ENCODE measurements around the gene TNS4. TPM values are rescaled to one million over a fixed set of nuclear protein-coding genes. Genes with fewer than 3 reads are reported as not detected.

TNS4 gene
- total RNA-seq, 1 donor from 2014 or later, result not detected

- Histone ChIP-seq H3K4me2 (ENCODE audit: low read length) (no peak overlapping the region), H3K9ac (ENCODE audit: low read length) (no peak overlapping the region), H2AFZ (ENCODE audit: low read depth, low read length) (no peak overlapping the region), H3K79me2 (ENCODE audit: insufficient read depth, low read length) (no peaks in the 10 kb centered on the region), H3K36me3 (ENCODE audit: insufficient read depth, low read length) (no peaks in the 10 kb centered on the region), H3K4me3 (ENCODE audit: insufficient read depth, low read depth, low read length) (no peak overlapping the region), H3K9me3 (ENCODE audit: insufficient read depth, low read depth, low read length) (no peaks in the 10 kb centered on the region), H3K4me1 (ENCODE audit: insufficient read depth, low read length) (peaks cover 50% of the 10 kb centered on the region), H3K27ac (ENCODE audit: low read depth, low read length) (no peak overlapping the region), H4K20me1 (ENCODE audit: insufficient read depth, low read length) (no peaks in the 10 kb centered on the region), H3K27me3 (ENCODE audit: insufficient read depth, low read length) (no peaks in the 10 kb centered on the region)
- no peak for FAIRE-seq
- Mint-ChIP-seq H3K4me3 (ENCODE audit: unreplicated experiment) (no peak overlapping the region), H3K27ac (ENCODE audit: unreplicated experiment) (no peak overlapping the region), H3K9me3 (ENCODE audit: unreplicated experiment) (peaks cover 2% of the 10 kb centered on the region), H3K36me3 (ENCODE audit: low read depth, unreplicated experiment) (no peaks in the 10 kb centered on the region), H3K4me1 (ENCODE audit: low read depth, unreplicated experiment) (peaks cover 49% of the 10 kb centered on the region), H3K27me3 (ENCODE audit: low read depth, unreplicated experiment) (peaks cover 12% of the 10 kb centered on the region)
- TF ChIP-seq, protein P1, sequence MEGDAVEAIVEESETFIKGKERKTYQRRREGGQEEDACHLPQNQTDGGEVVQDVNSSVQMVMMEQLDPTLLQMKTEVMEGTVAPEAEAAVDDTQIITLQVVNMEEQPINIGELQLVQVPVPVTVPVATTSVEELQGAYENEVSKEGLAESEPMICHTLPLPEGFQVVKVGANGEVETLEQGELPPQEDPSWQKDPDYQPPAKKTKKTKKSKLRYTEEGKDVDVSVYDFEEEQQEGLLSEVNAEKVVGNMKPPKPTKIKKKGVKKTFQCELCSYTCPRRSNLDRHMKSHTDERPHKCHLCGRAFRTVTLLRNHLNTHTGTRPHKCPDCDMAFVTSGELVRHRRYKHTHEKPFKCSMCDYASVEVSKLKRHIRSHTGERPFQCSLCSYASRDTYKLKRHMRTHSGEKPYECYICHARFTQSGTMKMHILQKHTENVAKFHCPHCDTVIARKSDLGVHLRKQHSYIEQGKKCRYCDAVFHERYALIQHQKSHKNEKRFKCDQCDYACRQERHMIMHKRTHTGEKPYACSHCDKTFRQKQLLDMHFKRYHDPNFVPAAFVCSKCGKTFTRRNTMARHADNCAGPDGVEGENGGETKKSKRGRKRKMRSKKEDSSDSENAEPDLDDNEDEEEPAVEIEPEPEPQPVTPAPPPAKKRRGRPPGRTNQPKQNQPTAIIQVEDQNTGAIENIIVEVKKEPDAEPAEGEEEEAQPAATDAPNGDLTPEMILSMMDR (IDR thresholded peaks at IDR 0.05; ENCODE audit: insufficient read depth, low read depth, low read length), result no peak
- TF ChIP-seq EZH2 (IDR thresholded peaks at IDR 0.05; ENCODE audit: insufficient read depth, low read length), result no peak
- no peak for DNase-seq (ENCODE audit: low read depth)
These were observed 13.6 kb upstream of the TNS4 start for GRCh38 chr17:40515011-40515410.

DNA sequence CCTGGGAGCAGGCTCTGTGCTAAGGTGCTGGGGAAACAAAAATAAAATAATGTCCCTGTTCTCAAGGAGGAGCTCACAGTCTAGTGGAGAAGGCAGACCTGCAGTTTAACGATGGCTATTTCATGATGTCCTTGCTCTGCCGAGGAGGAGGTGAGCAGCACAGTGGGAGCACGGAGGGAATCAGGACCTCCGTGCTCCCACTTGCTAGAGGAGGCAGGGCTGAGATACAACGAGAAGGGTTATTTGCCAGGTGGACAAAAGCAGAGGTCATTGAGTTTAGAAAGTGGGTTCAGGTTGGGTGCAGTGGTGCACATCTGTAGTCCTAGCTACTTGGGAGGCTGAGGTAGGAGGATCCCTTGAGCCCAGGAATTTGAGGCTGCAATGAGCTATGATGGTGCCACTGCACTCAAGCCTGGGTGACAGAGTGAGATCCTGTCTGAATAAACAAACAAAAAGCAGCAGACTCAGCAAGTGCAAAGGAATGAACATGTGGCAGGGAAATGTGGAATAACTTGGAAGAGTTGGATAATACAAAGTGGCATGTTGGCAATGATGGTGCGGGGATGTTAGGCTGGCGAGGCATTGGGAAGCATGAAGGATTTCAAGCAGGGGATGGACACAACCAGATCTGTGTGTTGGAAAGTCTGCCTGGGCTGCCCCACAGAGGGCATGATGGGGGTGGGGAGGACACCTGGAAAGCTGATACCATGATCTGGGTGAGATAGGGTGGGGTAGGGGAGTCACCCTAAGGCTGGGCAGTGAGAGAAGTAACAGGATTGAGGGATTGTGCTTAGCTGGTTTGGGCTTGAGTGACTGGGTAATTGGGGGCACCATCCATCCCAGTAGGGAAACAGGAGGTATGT lies 12.8 kb upstream of the TNS4 start:
- no peaks in the 10 kb centered on the region for H3K36me3 Mint-ChIP-seq (ENCODE audit: low read depth, unreplicated experiment)
- peaks cover 49% of the 10 kb centered on the region for H3K4me1 Mint-ChIP-seq (ENCODE audit: low read depth, unreplicated experiment)
- no peak overlapping the region for H3K27ac Mint-ChIP-seq (ENCODE audit: unreplicated experiment)

More for the DNA sequence above, 12.8 kb upstream of the TNS4 start:
- Mint-ChIP-seq H3K4me3 (ENCODE audit: unreplicated experiment) (no peak overlapping the region), H3K27me3 (ENCODE audit: low read depth, unreplicated experiment) (peaks cover 12% of the 10 kb centered on the region), H3K9me3 (ENCODE audit: unreplicated experiment) (peaks cover 2% of the 10 kb centered on the region)
- Histone ChIP-seq H4K20me1 (ENCODE audit: insufficient read depth, low read length) (no peaks in the 10 kb centered on the region), H3K4me1 (ENCODE audit: insufficient read depth, low read length) (peaks cover 57% of the 10 kb centered on the region), H3K27me3 (ENCODE audit: insufficient read depth, low read length) (no peaks in the 10 kb centered on the region), H3K9ac (ENCODE audit: low read length) (no peak overlapping the region), H3K4me2 (ENCODE audit: low read length) (no peak overlapping the region), H3K27ac (ENCODE audit: low read depth, low read length) (no peak overlapping the region), H3K4me3 (ENCODE audit: insufficient read depth, low read depth, low read length) (no peak overlapping the region), H2AFZ (ENCODE audit: low read depth, low read length) (no peak overlapping the region), H3K36me3 (ENCODE audit: insufficient read depth, low read length) (no peaks in the 10 kb centered on the region), H3K9me3 (ENCODE audit: insufficient read depth, low read depth, low read length) (no peaks in the 10 kb centered on the region), H3K79me2 (ENCODE audit: insufficient read depth, low read length) (no peaks in the 10 kb centered on the region)
- no peak for TF ChIP-seq EZH2 (IDR thresholded peaks at IDR 0.05; ENCODE audit: insufficient read depth, low read length)
- TF ChIP-seq, protein P1 (IDR thresholded peaks at IDR 0.05; ENCODE audit: insufficient read depth, low read depth, low read length), result no peak
- no peak for DNase-seq (ENCODE audit: low read depth)
- no peak for FAIRE-seq

All from astrocyte (in vitro differentiated cells and primary cell).